Midbrain (tissue), 1 donor: ENCODE results near the gene DENND6B.
"Not testable (repeated sequence)": the region's sequence is repeated elsewhere in the genome, so short reads cannot be mapped to it uniquely, and the experiment has no call there.

Source experiments
- DNase-seq: peaks from one replicate; lab custom pipeline; 2025; lab: John Stamatoyannopoulos, UW

DENND6B gene

DNA sequence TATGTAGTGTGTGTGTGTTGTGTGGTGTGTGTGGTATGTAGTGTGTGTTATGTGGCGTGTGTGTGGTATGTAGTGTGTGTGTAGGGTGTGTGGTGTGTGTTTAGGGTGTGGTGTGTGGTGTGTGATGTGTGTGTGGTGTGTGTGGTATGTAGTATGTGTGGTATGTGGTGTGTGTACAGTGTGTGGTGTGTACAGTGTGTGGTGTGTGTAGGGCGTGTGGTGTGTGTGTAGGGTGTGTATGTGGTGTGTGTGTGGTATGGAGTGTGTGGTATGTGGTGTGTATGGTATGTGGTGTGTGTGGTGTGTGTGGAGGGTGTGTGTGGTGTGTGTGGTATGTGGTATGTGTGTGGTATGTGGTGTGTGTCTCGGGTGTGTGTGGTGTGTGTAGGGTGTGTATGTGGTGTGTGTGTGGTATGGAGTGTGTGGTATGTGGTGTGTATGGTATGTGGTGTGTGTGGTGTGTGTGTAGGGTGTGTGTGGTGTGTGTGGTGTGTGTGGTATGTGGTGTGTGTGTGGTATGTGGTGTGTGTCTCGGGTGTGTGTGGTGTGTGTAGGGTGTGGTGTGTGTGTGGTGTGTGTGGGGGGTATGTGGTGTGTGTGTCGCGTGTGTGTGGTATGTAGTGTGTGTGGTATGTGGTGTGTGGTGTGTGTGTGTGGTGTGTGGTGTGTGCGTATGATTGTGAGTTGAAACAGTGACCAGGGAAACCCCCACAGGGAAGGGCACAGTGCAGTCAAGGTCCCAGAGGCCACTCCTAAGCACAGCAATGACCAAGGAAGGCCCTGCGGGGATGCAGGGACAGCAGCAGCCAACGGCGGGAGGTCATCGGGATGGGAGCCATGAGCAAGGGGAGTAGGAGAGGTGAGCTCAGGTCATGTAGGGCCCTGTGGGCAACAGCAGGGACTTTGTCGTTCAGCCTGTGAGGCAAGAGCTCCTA lies 13.4 kb upstream of the DENND6B start:
- no peak for DNase-seq

DNA sequence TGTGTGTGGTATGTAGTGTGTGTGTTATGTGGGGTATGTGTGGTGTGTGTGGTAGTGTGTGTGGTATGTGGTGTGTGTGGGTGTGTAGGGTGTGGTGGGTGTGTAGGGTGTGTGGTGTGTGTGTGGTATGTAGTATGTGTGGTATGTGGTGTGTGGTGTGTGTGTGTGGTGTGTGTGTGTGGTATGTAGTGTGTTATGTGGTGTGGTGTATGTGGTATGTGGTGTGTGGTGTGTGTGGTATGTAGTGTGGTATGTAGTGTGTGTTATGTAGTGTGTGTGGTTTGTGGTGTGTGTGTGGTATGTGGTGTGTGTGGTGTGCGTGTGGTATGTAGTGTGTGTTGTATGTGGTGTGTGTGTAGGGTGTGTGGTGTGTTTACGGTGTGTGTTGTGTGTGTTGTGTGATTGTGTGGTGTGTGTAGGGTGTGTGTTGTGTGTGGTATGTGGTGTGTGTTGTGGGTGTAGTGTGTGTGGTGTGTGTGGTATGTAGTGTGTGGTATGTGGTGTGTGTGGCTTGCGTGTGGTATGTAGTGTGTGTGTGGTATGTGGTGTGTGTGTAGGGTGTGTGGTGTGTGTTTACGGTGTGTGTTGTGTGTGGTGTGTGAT lies 12.1 kb upstream of the DENND6B start:
- no peak for DNase-seq

DNA sequence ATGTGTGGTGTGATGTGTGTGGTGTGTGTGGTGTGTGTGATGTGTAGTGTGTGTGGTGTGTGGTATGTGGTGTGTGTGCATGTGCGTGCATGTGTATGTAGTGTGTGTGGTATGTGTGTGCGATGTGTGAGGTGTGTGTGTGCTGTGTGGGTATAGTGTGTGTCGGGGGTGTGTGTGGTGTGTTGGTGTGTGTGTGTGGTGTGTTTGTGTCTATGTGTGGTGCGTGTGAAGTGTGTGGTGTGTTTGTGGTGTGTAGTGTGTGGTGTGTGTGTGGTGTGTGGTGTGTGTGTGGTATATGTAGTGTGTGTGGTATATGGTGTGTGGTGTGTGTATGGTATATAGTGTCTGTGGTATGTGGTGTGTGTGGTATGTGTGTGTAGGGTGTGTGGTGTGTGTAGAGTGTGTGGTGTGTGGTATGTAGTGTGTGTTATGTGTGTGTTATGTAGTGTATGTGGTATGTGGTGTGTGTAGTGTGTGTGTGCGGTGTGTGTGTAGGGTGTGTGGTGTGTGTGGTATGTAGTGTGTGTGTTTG lies 11.3 kb upstream of the DENND6B start:
- DNase-seq, result no peak

DNA sequence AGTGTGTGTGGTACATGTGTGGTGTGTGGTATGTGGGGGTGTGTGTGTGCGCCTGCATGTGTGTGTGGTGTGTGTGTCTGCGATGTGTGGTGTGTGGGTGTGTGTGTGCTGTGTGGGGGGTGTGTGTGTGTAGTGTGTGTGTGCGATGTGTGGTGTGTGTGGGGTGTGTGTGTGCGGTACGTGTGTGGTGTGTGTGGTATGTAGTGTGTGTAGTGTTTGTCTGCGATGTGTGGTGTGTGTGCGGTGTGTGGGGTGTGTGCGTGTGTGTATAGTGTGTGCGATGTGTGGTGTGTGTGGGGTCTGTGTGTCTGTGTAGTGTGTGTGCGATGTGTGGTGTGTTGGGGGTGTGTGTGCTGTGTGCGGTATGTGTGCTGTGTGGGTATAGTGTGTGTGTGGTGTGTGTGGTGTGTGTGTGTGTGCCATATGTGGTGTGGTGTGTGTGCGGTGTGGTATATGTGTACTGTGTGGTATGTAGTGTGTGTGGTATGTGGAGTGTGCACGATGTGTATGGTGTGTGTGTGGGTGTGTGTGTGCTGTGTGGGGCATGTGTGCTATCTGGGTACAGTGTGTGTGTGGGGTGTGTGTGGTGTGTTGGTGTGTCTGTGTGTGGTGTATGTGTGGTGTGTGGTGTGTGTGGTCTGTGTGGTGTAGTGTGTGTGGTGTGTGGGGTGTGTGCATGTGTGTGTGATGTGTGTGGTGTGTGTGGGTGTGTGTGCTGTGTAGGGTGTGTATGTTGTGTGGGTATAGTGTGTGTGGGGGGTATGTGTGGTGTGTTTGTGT lies 10.6 kb upstream of the DENND6B start:
- DNase-seq, result no peak

DNA sequence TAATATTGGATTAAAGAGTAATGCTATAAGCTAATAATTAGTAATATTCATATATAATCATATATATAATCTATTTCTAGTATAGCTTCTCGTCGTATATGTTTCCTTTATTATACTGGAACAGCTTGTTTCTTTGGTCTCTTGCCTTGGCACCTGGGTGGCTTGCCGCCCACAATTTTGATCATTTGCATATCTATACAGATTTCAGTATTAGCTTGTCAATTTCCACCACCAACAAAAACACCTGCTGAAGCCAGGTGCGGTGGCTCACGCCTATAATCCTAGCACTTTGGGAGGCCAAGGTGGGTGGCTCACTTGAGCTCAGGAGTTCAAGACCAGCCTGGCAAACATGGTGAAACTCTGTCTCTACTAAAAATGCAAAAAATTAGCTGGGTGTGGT lies 7.6 kb upstream of the DENND6B start:
- DNase-seq, result not testable (repeated sequence)

DNA sequence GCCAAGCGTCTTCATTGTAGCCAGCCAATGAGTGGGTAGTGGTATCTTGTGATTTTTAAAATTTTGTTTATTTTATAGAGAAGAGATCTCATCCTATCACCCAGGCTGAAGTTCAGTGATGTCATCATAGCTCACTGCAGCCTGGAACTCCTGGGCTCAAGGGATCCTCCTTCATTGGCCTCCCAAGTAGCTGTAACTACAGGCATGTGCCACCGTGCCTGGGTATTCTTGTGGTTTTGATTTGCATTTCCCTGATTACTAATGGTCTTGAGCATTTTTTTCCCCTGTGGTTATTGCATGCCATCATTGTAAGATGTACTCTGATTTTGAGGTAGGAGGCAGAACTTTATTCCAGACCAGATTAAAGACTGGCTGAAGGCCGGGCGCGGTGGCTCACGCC lies 2.4 kb upstream of the DENND6B start:
- DNase-seq, result no peak

DNA sequence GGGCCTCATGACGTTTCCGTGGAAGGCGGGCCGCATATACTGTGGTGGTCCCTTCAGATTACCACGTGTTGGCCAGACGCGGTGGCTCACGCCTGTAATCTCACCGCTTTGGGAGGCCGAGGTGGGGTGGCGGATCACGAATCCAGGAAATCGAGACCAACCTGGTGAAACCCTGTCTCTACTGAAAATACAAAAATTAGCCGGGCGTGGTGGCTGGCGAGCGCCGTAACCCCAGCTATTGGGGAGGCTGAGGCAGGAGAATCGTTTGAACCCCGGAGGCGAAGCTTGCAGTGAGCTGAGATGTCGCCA lies 853 bp upstream of the DENND6B start:
- no peak for DNase-seq

DNA sequence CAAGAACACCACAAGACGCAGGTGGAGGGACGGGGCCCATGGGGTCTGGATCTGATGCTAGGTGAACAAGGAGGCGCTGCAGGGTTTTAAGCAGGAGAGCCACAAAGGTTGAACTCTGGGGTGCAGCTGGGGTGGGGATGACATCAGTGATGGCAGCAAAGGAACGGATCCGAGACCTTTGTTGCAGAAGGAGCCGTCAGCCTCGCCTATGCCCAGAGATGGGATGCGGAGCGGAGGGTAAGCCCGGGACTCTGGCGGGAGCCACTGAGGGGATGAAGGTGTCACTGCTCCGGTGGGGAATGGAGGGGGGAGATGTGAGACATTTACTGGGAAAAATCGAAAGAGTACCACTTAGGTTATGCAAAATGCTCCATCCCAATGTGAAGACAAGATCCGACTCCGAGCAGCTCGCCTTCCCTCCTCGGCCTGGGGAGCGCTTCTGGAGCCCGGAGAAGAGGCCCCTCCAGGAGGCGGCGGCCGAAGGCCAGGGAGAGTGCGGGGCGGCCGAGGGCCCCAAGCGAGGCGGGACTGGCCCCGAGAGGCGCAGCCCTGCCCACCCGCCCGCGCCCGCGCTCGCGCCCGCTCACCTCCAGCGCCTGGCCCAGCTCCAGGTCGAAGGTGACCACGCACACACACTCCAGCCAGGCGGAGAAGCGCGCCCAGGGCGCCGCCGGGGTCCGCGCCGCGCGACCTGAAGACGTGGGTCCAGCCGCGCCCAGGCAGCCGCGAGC lies 422 bp downstream of the DENND6B start:
- no peak for DNase-seq

DNA sequence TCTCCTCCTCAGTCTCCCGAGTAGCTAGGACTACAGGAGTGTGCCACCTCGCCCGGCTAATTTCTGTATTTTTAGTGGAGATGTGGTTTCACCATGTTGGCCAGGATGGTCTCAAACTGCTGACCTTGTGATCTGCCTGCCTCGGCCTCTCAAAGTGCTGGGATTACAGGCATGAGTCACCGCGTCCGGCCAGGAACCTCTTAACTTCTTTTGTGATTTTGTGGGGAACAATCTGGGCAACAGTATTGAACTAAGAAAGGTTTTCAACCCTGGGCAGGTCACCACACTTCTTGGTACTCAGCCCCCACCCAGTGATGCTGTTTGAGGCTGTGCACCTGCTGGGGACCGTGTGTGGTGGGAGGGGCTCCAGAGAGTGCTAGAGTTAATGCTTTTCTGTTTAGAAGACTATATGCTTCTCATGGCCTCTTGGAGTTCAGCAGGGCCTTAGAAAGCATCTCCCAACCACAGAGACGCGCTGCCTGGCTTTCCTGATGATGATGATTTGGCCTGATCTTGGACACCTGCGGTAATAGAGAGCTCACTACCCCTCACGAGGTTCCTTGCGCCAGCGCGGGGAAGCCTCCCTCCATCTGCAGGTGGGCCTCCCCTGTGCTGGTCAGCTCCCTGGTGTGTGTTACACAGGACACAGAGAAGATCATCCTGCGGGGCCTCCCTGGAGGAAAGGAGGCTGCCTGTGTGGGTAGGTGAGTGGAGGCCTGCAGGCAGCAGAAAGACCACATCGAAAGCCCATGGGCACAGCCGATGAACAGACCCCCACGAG lies 1.2 kb downstream of the DENND6B start:
- no peak for DNase-seq

DNA sequence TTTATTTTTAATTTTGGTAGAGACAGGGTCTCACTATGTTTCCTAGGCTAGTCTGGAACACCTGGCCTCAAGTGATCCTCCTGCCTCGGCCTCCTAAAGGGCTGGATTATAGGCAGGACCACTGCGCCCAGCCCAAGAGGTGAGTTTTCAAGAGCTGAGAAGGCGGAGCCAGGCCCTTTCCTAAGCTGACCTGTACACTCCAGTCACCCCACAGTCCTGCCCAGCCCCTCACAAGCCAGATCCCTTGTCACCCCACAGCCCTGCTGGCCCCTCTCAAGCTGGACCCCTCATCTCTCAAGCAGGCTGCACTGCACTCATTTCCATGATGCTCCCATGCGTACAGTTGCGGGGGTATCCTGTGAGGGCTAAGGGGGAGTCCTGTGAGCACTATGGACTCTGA lies 2.9 kb downstream of the DENND6B start:
- DNase-seq, result no peak

DNA sequence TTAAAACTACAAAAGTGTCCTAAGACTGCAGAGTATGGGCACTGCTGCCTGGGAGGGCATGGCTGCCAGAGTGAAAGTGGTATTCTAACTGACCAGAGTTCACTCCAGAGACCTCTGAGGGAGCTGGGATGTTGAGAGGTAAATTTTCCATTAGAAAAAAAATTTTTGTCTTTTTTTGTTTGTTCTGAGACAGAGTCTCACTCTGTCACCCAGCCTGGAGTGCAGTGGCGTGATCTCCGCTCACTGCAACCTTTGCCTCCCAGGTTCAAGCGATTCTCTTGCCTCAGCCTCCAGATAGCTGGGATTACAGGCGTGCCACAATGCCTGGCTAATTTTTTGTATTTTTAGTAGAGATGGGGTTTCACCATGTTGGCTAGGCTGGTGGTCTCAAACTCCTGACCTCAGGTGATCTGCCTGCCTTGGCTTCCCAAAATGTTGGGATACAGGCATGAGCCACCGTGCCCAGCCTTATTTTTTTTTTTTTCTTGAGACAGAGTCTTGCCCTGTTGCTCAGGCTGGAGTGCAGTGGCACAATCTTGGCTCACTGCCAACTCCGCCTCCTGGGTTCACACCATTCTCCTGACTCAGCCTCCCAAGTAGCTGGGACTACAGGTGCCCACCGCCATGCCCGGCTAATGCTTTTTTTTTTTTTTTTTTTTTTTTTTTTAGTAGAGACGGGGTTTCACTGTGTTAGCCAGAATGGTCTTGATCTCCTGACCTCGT lies 4.3 kb downstream of the DENND6B start:
- not testable (repeated sequence) for DNase-seq

DNA sequence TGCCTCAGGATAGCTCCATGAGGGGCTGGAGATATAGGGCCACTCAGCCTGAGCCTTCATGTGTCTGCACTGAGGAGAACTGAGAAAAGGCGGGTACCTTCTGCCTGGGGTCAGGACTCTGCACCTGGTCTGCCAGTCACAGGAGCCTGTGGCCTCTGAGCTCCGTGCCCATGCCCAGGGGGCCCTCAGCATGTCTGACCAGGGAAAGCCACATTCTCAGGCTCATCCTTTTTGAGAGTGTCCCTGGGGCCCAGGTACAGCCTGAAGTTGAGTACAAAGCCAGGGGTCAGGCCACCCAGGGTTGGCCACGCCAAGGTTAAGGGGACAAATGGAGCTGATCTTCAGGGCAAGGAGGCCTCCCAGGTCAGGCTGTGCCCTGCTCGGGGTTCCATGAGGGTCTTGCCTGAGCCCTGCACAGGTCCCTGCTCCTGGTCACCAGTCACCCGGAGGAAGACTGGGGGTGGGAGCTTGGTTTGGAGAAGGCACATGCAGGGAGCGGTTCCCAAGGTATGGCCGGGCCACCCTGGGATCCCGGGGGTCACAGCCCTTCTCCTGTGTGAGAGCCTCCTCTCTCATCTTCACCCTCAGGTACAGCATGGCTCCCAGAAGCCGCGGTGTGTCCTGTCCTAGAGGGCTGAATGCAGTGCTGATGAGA lies 6.0 kb downstream of the DENND6B start:
- no peak for DNase-seq

DNA sequence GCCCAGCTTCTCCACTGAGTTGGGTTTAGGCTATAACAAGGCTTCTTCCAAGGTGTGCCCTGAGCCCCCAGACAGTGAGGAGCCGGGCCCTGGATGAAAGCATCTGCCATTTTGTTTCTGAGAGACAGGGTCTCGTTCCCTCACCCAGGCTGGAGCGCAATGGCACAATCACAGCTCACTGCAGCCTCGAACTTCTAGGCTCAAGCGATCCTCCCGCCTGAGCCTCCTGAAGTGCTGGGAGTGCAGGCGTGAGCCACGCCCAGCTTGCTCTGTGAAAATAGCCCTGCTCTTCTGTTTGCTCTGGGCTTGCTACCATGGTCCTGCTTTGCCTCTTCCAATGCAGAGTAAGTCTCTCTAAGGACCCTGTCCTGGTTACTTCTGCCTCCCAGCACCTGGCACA lies 6.7 kb downstream of the DENND6B start:
- no peak for DNase-seq

DNA sequence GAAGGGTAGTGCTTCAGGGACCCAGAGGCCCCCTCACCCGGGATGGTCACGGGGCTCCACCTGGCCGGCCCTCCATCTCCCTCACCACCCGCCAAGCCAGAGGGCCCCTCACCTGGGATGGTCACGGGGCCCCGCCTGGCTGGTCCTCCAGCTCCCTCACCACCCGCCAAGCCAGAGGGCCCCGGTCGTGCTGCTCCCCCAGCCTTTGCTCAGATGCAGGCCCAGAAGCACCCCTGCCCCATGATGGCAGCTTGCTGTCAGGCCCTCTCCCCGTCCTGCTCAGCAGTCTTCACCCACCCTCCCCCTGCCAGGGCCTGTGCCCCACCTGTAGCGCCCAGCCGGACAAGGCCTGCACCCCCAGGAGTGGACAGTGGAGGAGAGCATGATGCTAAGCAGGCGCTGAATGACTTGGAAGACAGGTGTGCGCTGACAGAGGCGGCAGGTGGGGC lies 7.3 kb downstream of the DENND6B start:
- DNase-seq, result no peak

DNA sequence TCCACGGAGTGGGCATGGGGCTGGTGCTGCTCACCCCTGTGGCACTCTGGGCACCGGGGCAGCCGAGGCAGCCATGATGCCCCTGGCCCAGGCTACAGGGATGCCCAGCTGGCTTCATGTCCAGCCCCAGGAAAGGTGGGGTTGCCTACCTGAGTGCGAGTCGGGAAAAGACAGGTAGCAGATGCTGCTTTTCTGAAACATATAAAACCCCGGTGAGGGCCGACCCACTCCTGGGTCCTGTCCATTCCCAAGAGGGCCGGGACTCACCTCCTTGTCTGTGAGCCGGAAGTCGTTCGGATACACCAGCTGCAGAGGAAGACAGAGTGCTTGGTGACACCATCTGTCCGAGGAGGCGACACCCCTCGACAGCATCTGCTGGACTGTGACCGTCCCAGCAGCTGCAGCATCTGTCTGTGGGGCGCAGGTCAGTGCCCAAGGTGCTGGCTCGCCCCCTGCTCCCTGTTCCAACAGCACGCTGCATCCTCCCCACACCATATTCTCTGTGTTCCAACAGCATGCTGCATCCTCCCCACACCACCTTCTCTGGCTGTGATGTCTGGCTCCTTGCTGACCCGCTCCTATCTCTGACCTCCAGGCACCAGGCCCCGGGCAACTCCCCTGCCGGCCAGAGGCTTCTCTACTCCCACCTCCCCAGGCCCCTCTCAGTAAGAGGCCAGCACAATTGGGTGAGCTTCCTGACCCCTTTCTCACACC lies 8.0 kb downstream of the DENND6B start:
- DNase-seq, result no peak

DNA sequence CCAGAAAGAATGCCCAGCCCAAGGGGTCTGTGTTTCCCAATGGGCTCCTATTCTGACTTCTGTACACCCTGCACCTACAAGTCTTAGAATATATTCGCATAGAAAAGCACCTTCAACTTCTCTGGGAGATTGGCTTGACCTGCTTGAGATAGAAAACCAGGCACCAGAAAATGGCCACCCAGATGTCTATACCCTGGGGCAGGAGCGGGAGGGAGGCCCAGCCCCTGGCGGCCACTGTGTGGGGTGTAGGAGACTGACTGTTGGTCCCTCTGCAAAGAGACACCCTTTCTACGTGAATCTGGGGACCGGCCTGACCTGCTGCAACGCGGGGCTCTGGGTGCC lies 8.5 kb downstream of the DENND6B start:
- DNase-seq, result no peak

DNA sequence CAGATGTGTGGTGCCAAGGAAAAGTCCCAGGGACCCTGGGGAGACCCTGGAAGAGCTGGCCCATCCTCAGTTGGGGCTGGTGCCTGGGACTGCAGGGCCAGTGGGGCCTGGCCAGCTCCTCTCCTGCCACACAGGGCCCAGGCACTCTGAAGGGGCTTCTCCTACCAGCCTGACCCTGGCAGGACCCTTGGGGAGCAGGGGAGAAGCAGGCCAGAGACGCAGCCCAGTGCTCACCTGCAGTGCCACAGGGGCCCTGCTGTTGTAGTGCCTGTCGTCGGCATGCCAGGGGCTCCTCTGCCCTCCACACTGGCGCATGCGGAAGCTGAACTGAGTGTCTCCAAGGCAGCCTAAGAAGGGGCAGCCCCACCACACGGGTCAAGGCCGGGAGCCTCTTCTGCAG lies 9.1 kb downstream of the DENND6B start:
- DNase-seq, result no peak

DNA sequence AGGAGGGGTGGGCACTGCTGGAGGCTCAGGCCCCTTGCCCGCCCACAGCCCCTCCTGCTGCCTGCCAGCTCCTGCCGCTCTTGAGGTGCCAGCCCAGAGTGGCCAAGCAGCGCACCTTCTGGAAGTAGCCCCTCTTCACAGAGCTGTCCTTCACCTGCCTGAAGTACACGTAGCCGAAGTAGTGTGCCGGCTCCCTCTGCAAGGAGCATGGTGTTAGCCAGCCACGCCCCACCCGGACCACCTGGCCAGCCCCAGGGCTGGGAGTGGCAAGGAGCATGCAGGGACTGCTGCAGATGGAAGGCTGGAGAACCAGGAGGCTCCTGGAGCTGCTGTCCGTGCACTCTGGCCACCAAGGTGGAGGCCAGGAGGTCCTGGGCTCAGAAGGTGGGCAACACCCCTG lies 9.6 kb downstream of the DENND6B start:
- DNase-seq, result no peak
